SK-N-SH (cell line): ENCODE measurements around the gene PPP3CA. TPM values are rescaled to one million over a fixed set of nuclear protein-coding genes. Genes with fewer than 3 reads are reported as not detected.

Experiments used
- CTCF ChIA-PET: fragments of 300-600, 350-600 bp; formaldehyde crosslinking; extraction: SDS; loops from one replicate; lab custom pipeline; 2021; lab: Yijun Ruan, JAX
- POLR2A ChIA-PET: fragments of 350-600 bp; sonication (Branson Sonifier 250); formaldehyde crosslinking; extraction: SDS; loops from one replicate; lab custom pipeline; 2020; ENCODE audit warnings: antibody characterized with exemption, inconsistent platforms; lab: Yijun Ruan, JAX
- DNase-seq: peaks from one replicate; pipeline ENCODE4 v3.0.0; 2012
- H2AFZ ChIP-seq: fragments of 200-600 bp; sonication (generic); 2 replicates; pipeline ENCODE4 v1.8.1; 2016; ENCODE audit warnings: antibody characterized with exemption, mild to moderate bottlenecking, low read depth
- H3F3A ChIP-seq: fragments of 200-600 bp; sonication (generic); replicated peaks from 2 replicates; pipeline ENCODE3; 2016; ENCODE audit warnings: antibody characterized with exemption, mild to moderate bottlenecking; ENCODE audit not compliant: insufficient read depth
- H3K27ac ChIP-seq, 2 experiments: fragments of 200-500 bp in 1 of 2; fragments of 200-600 bp in 1 of 2; sonication (Bioruptor generic) in 1 of 2; sonication (generic), shearing (Covaris generic) in 1 of 2; 2 replicates each; pipeline versions ENCODE4 v1.5.1 to v1.6.1; 2014 to 2016; ENCODE audit warnings: low read depth in 2 of 2, inconsistent platforms in 1 of 2, low read length in 1 of 2, mild to moderate bottlenecking in 1 of 2, mixed read lengths in 1 of 2
- H3K27me3 ChIP-seq: fragments of 200-600 bp; sonication (generic), shearing (Covaris generic); 2 replicates; pipeline ENCODE4 v1.6.1; 2016; ENCODE audit warnings: mixed run types; ENCODE audit not compliant: insufficient read depth
- H3K36me3 ChIP-seq, 2 experiments: fragments of 200-500 bp in 1 of 2; fragments of 200-600 bp in 1 of 2; sonication (Bioruptor generic) in 1 of 2; sonication (generic) in 1 of 2; replicated peaks in 1 of 2; 2 replicates each; pipeline versions ENCODE3 to v1.5.1; 2014 to 2016; ENCODE audit warnings: low read length in 1 of 2, mild to moderate bottlenecking in 1 of 2; ENCODE audit not compliant: insufficient read depth in 2 of 2, control insufficient read depth in 1 of 2
- H3K4me1 ChIP-seq, 2 experiments: fragments of 200-500 bp in 1 of 2; fragments of 200-600 bp in 1 of 2; sonication (Bioruptor generic) in 1 of 2; sonication (generic), shearing (Covaris generic) in 1 of 2; 2 replicates each; pipeline versions ENCODE4 v1.5.1 to v1.6.1; 2014 to 2016; ENCODE audit warnings: low read depth in 1 of 2, low read length in 1 of 2, mixed run types in 1 of 2; ENCODE audit not compliant: insufficient read depth in 2 of 2, control insufficient read depth in 1 of 2
- H3K4me2 ChIP-seq: fragments of 200-600 bp; sonication (generic), shearing (Covaris generic); 2 replicates; pipeline ENCODE4 v1.6.1; 2017; ENCODE audit warnings: mixed run types
- H3K4me3 ChIP-seq, 2 experiments: fragments of 200-500 bp in 1 of 2; fragments of 200-600 bp in 1 of 2; sonication (Bioruptor generic) in 1 of 2; sonication (generic), shearing (Covaris generic) in 1 of 2; 2 replicates each; pipeline versions ENCODE4 v1.5.1 to v1.8.1; 2014 to 2016; ENCODE audit warnings: low read depth in 2 of 2, inconsistent platforms in 1 of 2, low read length in 1 of 2, mild to moderate bottlenecking in 1 of 2, mixed read lengths in 1 of 2, moderate library complexity in 1 of 2
- H3K79me2 ChIP-seq: fragments of 200-600 bp; sonication (generic); 2 replicates; pipeline ENCODE4 v1.8.1; 2017; ENCODE audit warnings: mild to moderate bottlenecking; ENCODE audit not compliant: insufficient read depth
- H3K9ac ChIP-seq: fragments of 200-600 bp; sonication (generic); 2 replicates; pipeline ENCODE4 v1.6.1; 2017; ENCODE audit warnings: mixed run types
- H3K9me2 ChIP-seq: fragments of 200-600 bp; sonication (generic); 2 replicates; pipeline ENCODE4 v1.6.1; 2017; ENCODE audit warnings: mixed run types
- H3K9me3 ChIP-seq: fragments of 200-600 bp; sonication (generic); 2 replicates; pipeline ENCODE4 v1.6.1; 2017; ENCODE audit warnings: mixed run types, mild to moderate bottlenecking, moderate library complexity
- H4K20me1 ChIP-seq: fragments of 200-600 bp; sonication (generic); 2 replicates; pipeline ENCODE4 v1.6.1; 2017; ENCODE audit warnings: mild to moderate bottlenecking, mixed run types; ENCODE audit not compliant: insufficient read depth
- ELF1 ChIP-seq: IDR thresholded peaks from 2 replicates; pipeline ENCODE4 v1.4.0; 2012
- EP300 ChIP-seq, 2 experiments: IDR thresholded peaks; 2 replicates each; pipeline versions ENCODE4 v1.4.0 to v1.6.1; 2012; ENCODE audit warnings: borderline replicate concordance in 1 of 2, low read depth in 1 of 2, low read length in 1 of 2
- EZH2phosphoT487 ChIP-seq: fragments of 200-600 bp; sonication (generic); IDR thresholded peaks from 2 replicates; pipeline ENCODE4 v1.6.1; 2017; ENCODE audit warnings: low read depth, mixed run types, mild to moderate bottlenecking, antibody characterized with exemption, moderate library complexity, borderline replicate concordance
- FOSL2 ChIP-seq: IDR thresholded peaks from 2 replicates; pipeline ENCODE4 v1.4.0; 2012; ENCODE audit warnings: low read depth, mild to moderate bottlenecking, moderate library complexity, borderline replicate concordance
- FOXM1 ChIP-seq: IDR thresholded peaks from 2 replicates; pipeline ENCODE4 v1.4.0; 2012; ENCODE audit warnings: low read depth, mild to moderate bottlenecking
- GATA2 ChIP-seq: sonication (generic); formaldehyde crosslinking; IDR thresholded peaks from 2 replicates; pipeline ENCODE4 v1.5.0; 2020; ENCODE audit warnings: mild to moderate bottlenecking, missing genetic modification reagents
- MAX ChIP-seq: IDR thresholded peaks from 2 replicates; pipeline ENCODE4 v1.4.0; 2012; ENCODE audit warnings: low read depth
- MEF2A ChIP-seq: IDR thresholded peaks from 2 replicates; pipeline ENCODE4 v1.4.0; 2012; ENCODE audit warnings: low read depth, borderline replicate concordance
- MXI1 ChIP-seq: IDR thresholded peaks from 2 replicates; pipeline ENCODE4 v1.6.1; 2012; ENCODE audit warnings: mild to moderate bottlenecking, low read depth, low read length, improper control_type of control experiment
- NFIC ChIP-seq: IDR thresholded peaks from 2 replicates; pipeline ENCODE4 v1.4.0; 2012; ENCODE audit warnings: borderline replicate concordance
- RCOR1 ChIP-seq: fragments of 150-350 bp; IDR thresholded peaks from 2 replicates; pipeline ENCODE4 v1.6.1; 2017; ENCODE audit warnings: antibody characterized with exemption, low read length
- REST ChIP-seq: IDR thresholded peaks from 2 replicates; pipeline ENCODE4 v1.6.1; 2012; ENCODE audit warnings: mild to moderate bottlenecking, low read depth, low read length, moderate library complexity
- TCF12 ChIP-seq: IDR thresholded peaks from 2 replicates; pipeline ENCODE4 v1.4.0; 2012
- TEAD4 ChIP-seq: IDR thresholded peaks from 2 replicates; pipeline ENCODE4 v1.4.0; 2012; ENCODE audit warnings: mild to moderate bottlenecking, borderline replicate concordance; ENCODE audit not compliant: insufficient read depth
- YY1 ChIP-seq: IDR thresholded peaks from 2 replicates; pipeline ENCODE4 v1.4.0; 2012; ENCODE audit warnings: low read depth, mild to moderate bottlenecking
- WGBS: methylation state at CpG from one replicate; pipeline ENCODE4 v1.1.6; 2017; ENCODE audit warnings: low lambda C conversion rate; 5-methylcytosine and 5-hydroxymethylcytosine counted together
- polyA plus RNA-seq, 3 experiments: library from polyadenylated mRNA; depleted of rRNA; stranded (reverse); fragments of >200 nt; gene quantifications; 2 replicates each; pipeline ENCODE4 v1.2.3, GENCODE V29; 2012
- TF ChIP-seq, protein P1 (sequence below): IDR thresholded peaks from 2 replicates; pipeline ENCODE4; 2012
- TF ChIP-seq, protein P2 (sequence below): fragments of 150-350 bp; IDR thresholded peaks from 2 replicates; pipeline ENCODE4 v1.6.1; 2017; ENCODE audit warnings: antibody characterized with exemption, low read length, low read depth, borderline replicate concordance

The PPP3CA gene
- polyA plus RNA-seq, 1 of the 3 experiments (the other 2 are of a cell fraction), result 10.7 TPM

GRCh38 chr4:101115887-101116286 lies 231.4 kb downstream of the PPP3CA start:
- no peak overlapping the region for H3K27ac ChIP-seq
- H3K4me3 ChIP-seq, result no peak overlapping the region
- no peaks in the 10 kb centered on the region for H3F3A ChIP-seq
- no peak overlapping the region for H3K9ac ChIP-seq
- no peaks in the 10 kb centered on the region for H3K4me1 ChIP-seq
- POLR2A ChIA-PET, result no interaction called here
- peaks cover 0 to 4% of the 10 kb centered on the region in 2 experiments for H3K36me3 ChIP-seq
- 94% methylated on average over 4 of the region's 4 CpGs for WGBS
- DNase-seq, result no peak
- TF ChIP-seq RCOR1, result no peak
- TF ChIP-seq ELF1, result no peak
- TF ChIP-seq MXI1, result no peak
- TF ChIP-seq EZH2phosphoT487, result no peak
- no peak for TF ChIP-seq NFIC
- TF ChIP-seq YY1, result no peak
- TF ChIP-seq EP300 (IDR thresholded peaks at IDR 0.05; ENCODE audit: borderline replicate concordance in 1 of 2, low read depth in 1 of 2, low read length in 1 of 2), result no peak
- TF ChIP-seq MAX, result no peak
- no peak for TF ChIP-seq FOXM1
- TF ChIP-seq, all 33 proteins: peak for 0
- no peak overlapping the region for H3K4me2 ChIP-seq
- H3K79me2 ChIP-seq, result peaks cover 8% of the 10 kb centered on the region
- no peaks in the 10 kb centered on the region; the same call in 1 of the 2 replicates for H3K9me2 ChIP-seq
- H2AFZ ChIP-seq, result no peak overlapping the region
- CTCF ChIA-PET, result interaction anchor here (1.1 kb wide), 1 partner anchor 13 kb away, joined by 3 read pairs; no protein-coding TSS in a partner anchor
- no peaks in the 10 kb centered on the region for H3K9me3 ChIP-seq
- H4K20me1 ChIP-seq, result no peaks in the 10 kb centered on the region
- H3K27me3 ChIP-seq, result no peaks in the 10 kb centered on the region

- CTCF ChIA-PET, result no interaction called here
- POLR2A ChIA-PET, result no interaction called here
- H3K9me3 ChIP-seq, result no peaks in the 10 kb centered on the region
- no peaks in the 10 kb centered on the region for H4K20me1 ChIP-seq
- peak overlapping the region in 1 of 2 experiments; percentile 36; a peak in 1 of 4 replicates for H3K27ac ChIP-seq
- no peaks in the 10 kb centered on the region; the same call in 1 of the 2 replicates for H3K9me2 ChIP-seq
- TF ChIP-seq FOSL2, result peak; percentile 23; the same call in 1 of the 2 replicates
- TF ChIP-seq NFIC, result peak; percentile 20; the same call in 1 of the 2 replicates
- TF ChIP-seq REST, result 0 out of 2 replicates have a peak, but pooled peaks have one; percentile 15
- TF ChIP-seq, protein P1, sequence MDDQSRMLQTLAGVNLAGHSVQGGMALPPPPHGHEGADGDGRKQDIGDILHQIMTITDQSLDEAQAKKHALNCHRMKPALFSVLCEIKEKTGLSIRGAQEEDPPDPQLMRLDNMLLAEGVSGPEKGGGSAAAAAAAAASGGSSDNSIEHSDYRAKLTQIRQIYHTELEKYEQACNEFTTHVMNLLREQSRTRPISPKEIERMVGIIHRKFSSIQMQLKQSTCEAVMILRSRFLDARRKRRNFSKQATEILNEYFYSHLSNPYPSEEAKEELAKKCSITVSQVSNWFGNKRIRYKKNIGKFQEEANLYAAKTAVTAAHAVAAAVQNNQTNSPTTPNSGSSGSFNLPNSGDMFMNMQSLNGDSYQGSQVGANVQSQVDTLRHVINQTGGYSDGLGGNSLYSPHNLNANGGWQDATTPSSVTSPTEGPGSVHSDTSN, result peak; percentile 25; the same call in 1 of the 2 replicates
- TF ChIP-seq, protein P2, sequence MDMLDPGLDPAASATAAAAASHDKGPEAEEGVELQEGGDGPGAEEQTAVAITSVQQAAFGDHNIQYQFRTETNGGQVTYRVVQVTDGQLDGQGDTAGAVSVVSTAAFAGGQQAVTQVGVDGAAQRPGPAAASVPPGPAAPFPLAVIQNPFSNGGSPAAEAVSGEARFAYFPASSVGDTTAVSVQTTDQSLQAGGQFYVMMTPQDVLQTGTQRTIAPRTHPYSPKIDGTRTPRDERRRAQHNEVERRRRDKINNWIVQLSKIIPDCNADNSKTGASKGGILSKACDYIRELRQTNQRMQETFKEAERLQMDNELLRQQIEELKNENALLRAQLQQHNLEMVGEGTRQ, result no peak
- TF ChIP-seq GATA2 (CRISPR knock-in tag), result no peak
- TF ChIP-seq TCF12, result peak; percentile 32; the same call in 1 of the 2 replicates
- TF ChIP-seq TEAD4, result no peak
- TF ChIP-seq MEF2A, result no peak
- no peaks in the 10 kb centered on the region for H3K27me3 ChIP-seq
- DNase-seq, result no peak
- 54% methylated on average over 2 of the region's 2 CpGs for WGBS
- no peak overlapping the region for H3K4me3 ChIP-seq
- no peak overlapping the region for H3K9ac ChIP-seq
- H3F3A ChIP-seq, result no peaks in the 10 kb centered on the region
- H2AFZ ChIP-seq, result no peak overlapping the region
- H3K4me1 ChIP-seq, result no peaks in the 10 kb centered on the region
- H3K4me2 ChIP-seq, result no peak overlapping the region
- H3K36me3 ChIP-seq, result no peaks in the 10 kb centered on the region
- H3K79me2 ChIP-seq, result peaks cover 8% of the 10 kb centered on the region
These were observed 232.4 kb downstream of the PPP3CA start for GRCh38 chr4:101114936-101115372.
